Neural cell (in vitro differentiated cells): ENCODE data around the gene MYL12A.

Experiments used
- EZH2 ChIP-seq: fragments of 200-600, 300-800 bp; shearing (Covaris generic), sonication (generic); IDR thresholded peaks from 2 replicates; pipeline ENCODE4 v1.6.1; 2014; ENCODE audit warnings: antibody characterized with exemption, low read length, borderline replicate concordance, mild to moderate bottlenecking; ENCODE audit not compliant: insufficient read depth, poor library complexity, severe bottlenecking
- RAD21 ChIP-seq: fragments of 450-650 bp; conservative IDR thresholded peaks from 2 replicates; pipeline ENCODE4 v1.6.1; 2014; ENCODE audit warnings: antibody characterized with exemption, mild to moderate bottlenecking, moderate library complexity
- SMC3 ChIP-seq: fragments of 450-650 bp; conservative IDR thresholded peaks from 2 replicates; pipeline ENCODE4 v1.6.1; 2014; ENCODE audit warnings: antibody characterized with exemption, mild to moderate bottlenecking, moderate library complexity; ENCODE audit not compliant: poor library complexity
- TF ChIP-seq, protein P1 (sequence below): fragments of 450-650 bp; IDR thresholded peaks from 2 replicates; pipeline ENCODE4 v1.5.1; 2014; ENCODE audit warnings: antibody characterized with exemption, mild to moderate bottlenecking, moderate library complexity; ENCODE audit not compliant: poor library complexity, severe bottlenecking

- TF ChIP-seq EZH2: no peak
- TF ChIP-seq, protein P1, sequence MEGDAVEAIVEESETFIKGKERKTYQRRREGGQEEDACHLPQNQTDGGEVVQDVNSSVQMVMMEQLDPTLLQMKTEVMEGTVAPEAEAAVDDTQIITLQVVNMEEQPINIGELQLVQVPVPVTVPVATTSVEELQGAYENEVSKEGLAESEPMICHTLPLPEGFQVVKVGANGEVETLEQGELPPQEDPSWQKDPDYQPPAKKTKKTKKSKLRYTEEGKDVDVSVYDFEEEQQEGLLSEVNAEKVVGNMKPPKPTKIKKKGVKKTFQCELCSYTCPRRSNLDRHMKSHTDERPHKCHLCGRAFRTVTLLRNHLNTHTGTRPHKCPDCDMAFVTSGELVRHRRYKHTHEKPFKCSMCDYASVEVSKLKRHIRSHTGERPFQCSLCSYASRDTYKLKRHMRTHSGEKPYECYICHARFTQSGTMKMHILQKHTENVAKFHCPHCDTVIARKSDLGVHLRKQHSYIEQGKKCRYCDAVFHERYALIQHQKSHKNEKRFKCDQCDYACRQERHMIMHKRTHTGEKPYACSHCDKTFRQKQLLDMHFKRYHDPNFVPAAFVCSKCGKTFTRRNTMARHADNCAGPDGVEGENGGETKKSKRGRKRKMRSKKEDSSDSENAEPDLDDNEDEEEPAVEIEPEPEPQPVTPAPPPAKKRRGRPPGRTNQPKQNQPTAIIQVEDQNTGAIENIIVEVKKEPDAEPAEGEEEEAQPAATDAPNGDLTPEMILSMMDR: no peak
- no peak for TF ChIP-seq SMC3
- TF ChIP-seq RAD21: no peak
These were observed 45.8 kb downstream of the MYL12A start for GRCh38 chr18:3293196-3293951.
